GM18505 (cell line): ENCODE results near the gene PIK3C3.

Experiments
- ATAC-seq: cut with Tn5 transposase; IDR thresholded peaks from one replicate; pipeline ENCODE4 v1.9.1; 2021; ENCODE audit not compliant: unreplicated experiment
- POLR2A ChIP-seq: IDR thresholded peaks from 4 replicates; pipeline ENCODE4 v1.6.1; 2011; ENCODE audit warnings: borderline replicate concordance; ENCODE audit not compliant: insufficient read depth, insufficient read length; ENCODE audit errors: extremely low read depth

The PIK3C3 gene

DNA sequence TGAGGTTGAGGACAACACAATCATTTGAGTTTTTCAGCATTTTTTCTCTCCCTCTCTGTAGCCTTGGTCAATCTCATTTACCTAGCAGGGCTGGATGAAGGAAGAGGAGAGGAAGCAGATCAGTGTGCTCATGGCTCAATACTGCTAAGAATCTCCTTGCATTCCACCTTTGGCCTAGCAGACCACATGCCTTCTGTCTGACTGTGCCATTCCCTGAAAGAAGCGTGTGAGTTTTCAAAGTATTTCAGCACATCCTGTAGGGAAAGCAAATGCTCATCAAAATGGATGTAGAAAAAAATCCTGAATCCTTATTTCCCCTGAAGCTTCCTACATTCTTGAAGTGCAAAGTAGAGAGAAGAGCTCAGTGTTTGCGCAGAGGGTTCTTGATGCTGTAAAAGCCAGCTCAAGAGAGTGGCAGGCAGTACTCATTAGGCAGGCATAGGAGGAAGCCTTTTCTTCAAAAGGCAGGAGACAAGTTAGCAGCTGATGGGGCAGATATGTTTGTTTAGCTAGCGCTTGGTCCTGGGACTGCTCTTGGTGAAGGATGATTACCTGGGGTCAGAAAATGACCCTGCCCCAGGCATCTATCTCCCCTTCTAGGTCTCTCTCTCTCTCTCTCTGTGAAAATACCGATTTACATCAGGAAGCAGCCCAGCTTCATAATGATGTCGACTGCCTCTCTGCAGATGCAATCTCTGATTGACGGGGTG is 14.4 kb upstream of the PIK3C3 start:
- no peak for TF ChIP-seq POLR2A
- ATAC-seq, result no peak

DNA sequence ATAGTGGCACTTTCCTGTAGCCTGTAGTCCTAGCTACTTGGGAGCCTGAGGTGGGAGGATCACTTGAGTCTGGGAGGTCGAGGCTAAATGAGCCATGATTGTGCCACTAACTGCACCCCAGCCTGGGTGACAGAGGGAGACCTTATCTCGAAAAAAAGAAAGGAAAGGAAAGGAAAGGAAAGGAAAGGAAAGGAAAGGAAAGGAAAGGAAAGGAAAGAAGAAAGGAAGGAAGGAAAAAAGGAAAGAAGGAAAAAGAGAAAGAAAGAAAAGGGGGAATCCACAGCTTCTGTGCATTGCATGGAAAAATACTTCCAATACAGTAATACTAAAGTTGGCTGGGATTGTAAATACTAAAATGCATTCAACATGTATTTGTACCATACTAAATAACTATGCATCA is 12.8 kb upstream of the PIK3C3 start:
- no peak for ATAC-seq

DNA sequence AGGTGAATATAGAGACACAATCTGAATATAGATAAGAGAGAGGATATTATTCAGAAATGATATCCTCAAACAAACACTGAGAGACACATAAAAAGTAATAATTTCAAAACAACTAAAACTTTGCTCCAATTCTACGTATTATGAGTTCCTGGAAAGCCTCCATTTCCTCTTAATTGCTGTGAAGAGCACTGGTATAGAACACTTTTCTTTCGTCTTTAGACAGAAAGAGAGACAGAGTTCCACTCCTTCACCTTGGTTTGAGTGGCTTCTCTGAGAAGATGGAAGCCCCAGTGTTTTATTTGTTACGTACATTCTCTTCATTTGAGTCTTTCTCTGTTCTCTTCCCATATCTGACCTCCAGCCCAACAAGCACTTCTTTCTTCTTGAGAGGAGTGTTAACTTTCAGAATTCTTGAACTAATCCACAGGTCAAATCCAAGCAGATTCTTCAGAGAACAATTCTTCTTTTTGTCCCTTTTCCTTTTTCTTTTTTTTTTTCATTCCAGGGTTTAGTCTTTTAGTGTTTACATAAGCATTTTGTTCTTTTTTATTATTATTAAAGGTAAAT is 6.4 kb upstream of the PIK3C3 start:
- no peak for TF ChIP-seq POLR2A
- ATAC-seq, result no peak

More for the DNA sequence above, 12.8 kb upstream of the PIK3C3 start:
- TF ChIP-seq POLR2A, result no peak

- no peak for TF ChIP-seq POLR2A
- ATAC-seq, result no peak
Measured at GRCh38 chr18:41949206-41949920, 5.7 kb upstream of the PIK3C3 start.

DNA sequence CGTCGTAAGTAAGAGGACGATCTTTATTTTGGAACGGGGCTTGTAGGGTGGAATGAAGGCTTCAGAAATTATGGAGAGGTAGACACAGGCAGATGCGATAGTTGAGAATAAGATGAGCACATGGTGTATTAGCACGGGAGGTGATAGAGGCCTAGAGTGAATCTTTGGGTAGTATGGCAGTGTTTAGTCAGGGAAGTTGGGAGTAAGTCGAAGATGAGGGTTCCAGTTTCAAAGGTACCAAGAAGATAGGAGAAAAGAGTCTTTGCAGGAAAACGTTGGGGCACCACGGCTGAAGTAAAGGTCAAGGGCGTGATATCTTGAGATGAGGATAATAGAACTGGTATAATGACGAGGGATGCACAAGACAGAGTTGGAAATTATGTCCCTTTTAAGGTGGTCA is 654 bp downstream of the PIK3C3 start:
- no peak for TF ChIP-seq POLR2A
- ATAC-seq, result no peak

DNA sequence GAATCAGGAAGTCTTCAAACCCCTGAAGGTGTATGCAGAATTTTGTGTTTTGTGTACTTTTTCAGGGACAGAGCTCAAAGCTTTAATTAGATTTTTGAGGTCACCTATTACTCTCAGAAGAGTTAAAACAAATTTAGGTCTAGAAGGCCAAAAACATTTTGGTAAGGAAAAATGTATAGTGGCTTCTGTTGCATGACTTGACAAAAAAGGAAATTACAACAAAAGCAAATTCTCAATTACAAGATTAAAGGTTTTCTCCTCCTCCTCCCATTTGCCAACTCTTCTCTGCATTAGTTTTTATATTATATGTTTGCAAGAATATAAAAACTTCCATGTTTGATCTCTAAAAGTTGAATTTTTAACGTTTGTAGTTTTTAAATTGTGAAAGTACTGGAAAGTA is 4.0 kb downstream of the PIK3C3 start:
- no peak for ATAC-seq
- no peak for TF ChIP-seq POLR2A

GRCh38 chr18:41965634-41966255 is 10.7 kb downstream of the PIK3C3 start:
- ATAC-seq, result no peak
- TF ChIP-seq POLR2A, result no peak

DNA sequence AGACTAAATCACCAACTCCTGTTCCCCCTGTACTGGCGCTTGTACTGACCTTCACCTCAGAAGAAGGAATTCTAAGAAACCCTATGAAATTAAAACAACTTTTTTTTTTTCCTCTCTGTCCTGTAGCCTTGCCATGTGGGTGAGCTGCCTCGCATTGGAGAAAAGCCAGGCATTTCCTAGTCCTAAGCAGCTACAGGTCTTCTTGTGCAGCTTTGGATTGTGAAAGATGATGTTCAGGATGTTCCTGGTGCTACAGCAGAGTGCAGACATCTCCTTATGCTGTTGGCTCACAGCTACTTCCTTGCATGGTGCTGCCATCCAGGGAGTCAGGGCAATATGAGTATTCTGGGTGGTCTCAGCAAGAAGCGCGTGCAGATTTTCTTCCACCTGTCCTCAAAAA is 11.9 kb downstream of the PIK3C3 start:
- no peak for ATAC-seq
- TF ChIP-seq POLR2A, result no peak

GRCh38 chr18:41967680-41968079 is 12.6 kb downstream of the PIK3C3 start:
- no peak for TF ChIP-seq POLR2A
- no peak for ATAC-seq

GRCh38 chr18:41969881-41970280 is 14.8 kb downstream of the PIK3C3 start:
- TF ChIP-seq POLR2A, result no peak
- no peak for ATAC-seq

GRCh38 chr18:41972067-41972925 is 17.3 kb downstream of the PIK3C3 start:
- no peak for ATAC-seq
- no peak for TF ChIP-seq POLR2A

GRCh38 chr18:41973983-41974382 is 18.9 kb downstream of the PIK3C3 start:
- no peak for ATAC-seq
- no peak for TF ChIP-seq POLR2A

DNA sequence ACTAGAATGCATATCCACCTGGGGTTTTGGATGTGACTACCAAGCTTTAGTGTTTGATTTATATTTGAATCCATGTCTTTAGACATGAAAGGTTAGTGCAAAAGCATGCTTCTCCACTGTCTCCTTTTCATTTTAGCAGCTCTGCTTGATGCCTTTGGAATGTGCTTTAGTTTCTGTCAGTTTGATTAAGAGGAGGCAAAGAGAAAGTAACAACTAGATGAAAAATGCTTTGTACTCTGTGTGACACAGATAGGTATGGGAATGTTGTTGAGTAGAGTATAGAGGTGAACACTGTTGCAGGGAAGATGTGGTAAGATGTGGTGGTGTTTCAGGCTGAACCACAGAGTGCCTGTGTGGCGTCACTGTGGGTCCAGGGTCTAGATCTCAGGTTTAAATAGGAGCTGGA is 19.8 kb downstream of the PIK3C3 start:
- TF ChIP-seq POLR2A, result no peak
- ATAC-seq, result no peak
